K562 treated with DMSO at 1 percent for 4 hours (cell line): ENCODE results near the gene SPATA31A6. TPM values are rescaled to one million over a fixed set of nuclear protein-coding genes. Genes with fewer than 3 reads are reported as not detected.

Experiments
- total RNA-seq: library from RNA; unstranded; fragments of 300-600 nt; gene quantifications from 2 replicates; pipeline ENCODE4 v1.2.3, GENCODE V29; 2022; ENCODE audit not compliant: insufficient read depth

Gene SPATA31A6
- total RNA-seq: not detected in 2 replicates

DNA sequence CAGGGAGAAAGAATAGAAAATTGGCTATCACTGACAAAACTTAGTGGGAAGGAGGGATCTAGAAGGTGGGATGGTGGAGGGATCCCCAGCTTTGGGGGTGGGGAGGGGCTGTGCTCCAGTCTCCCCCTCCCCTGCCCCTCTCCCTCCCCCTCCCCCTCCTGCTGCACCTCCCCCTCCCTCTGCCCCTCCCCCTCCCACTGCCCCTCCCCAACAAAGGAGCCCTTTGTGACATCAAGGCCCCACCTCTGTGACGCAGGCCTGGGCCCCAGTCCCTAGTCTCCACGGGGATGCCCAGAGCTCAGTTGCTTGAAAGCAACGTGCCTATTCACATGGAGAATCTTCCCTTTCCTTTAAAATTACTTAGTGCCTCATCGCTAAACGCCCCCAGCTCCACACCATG, at the start of gene SPATA31A6:
Gene SPATA31A6 (plus strand): TSS at position 301 of the 400 bp plus-strand sequence. CDS start 29 bp downstream, at position 330.

Other genes with a start within 250 kb of the SPATA31A6 start
- gene CNTNAP3B, start 54.2 kb upstream of the SPATA31A6 start, total RNA-seq: 0.33 TPM in 1 of 2 replicates, not detected in the other